HepG2 (cell line): Measurements from ENCODE around the gene L2HGDH. TPM values are rescaled to one million over a fixed set of nuclear protein-coding genes. Genes with fewer than 3 reads are reported as not detected.

Experiments
- DPF2 ChIP-seq: sonication (generic); formaldehyde crosslinking; IDR thresholded peaks from 2 replicates; pipeline ENCODE4 v1.4.0; 2020; ENCODE audit warnings: mild to moderate bottlenecking, low read depth, missing genetic modification reagents, borderline replicate concordance
- ELF3 ChIP-seq: IDR thresholded peaks from 2 replicates; pipeline ENCODE4 v1.6.1; 2016; ENCODE audit warnings: missing genetic modification reagents, missing compliant biosample characterization
- FIP1L1 ChIP-seq: fragments of 200-400 bp; formaldehyde crosslinking; IDR thresholded peaks from 2 replicates; pipeline ENCODE4 v1.6.1; 2018; ENCODE audit warnings: low read depth, mild to moderate bottlenecking, low read length, moderate library complexity, borderline replicate concordance; ENCODE audit not compliant: insufficient read depth
- FOXA1 ChIP-seq, 2 experiments: fragments of 450-650 bp in 1 of 2; sonication (generic) in 1 of 2; formaldehyde crosslinking in 1 of 2; IDR thresholded peaks; 2 replicates each; pipeline versions ENCODE4 v1.4.0 to v1.6.1; 2016 to 2020; ENCODE audit warnings: missing genetic modification reagents in 1 of 2
- GFI1 ChIP-seq: sonication (generic); formaldehyde crosslinking; IDR thresholded peaks from 2 replicates; pipeline ENCODE4 v1.5.0; 2020; ENCODE audit warnings: missing genetic modification reagents, mild to moderate bottlenecking, borderline replicate concordance
- KLF15 ChIP-seq: sonication (generic); formaldehyde crosslinking; IDR thresholded peaks from 2 replicates; pipeline ENCODE4 v1.8.1; 2023; ENCODE audit warnings: borderline replicate concordance, mild to moderate bottlenecking, inconsistent platforms, missing genetic modification reagents, mixed read lengths
- MAFK ChIP-seq, 2 experiments: IDR thresholded peaks in 1 of 2; conservative IDR thresholded peaks in 1 of 2; 2 replicates each; pipeline ENCODE4 v1.6.1; 2011; ENCODE audit warnings: improper control_type of control experiment in 2 of 2, low read length in 2 of 2
- NPAS2 ChIP-seq: sonication (generic); formaldehyde crosslinking; IDR thresholded peaks from 2 replicates; pipeline ENCODE4 v1.8.0; 2022; ENCODE audit warnings: mild to moderate bottlenecking, missing genetic modification reagents, borderline replicate concordance
- NR2F6 ChIP-seq, 2 experiments: IDR thresholded peaks; 2 replicates each; pipeline ENCODE4 v1.6.1; 2016; ENCODE audit warnings: antibody characterized with exemption in 1 of 2, mild to moderate bottlenecking in 1 of 2
- PHF21A ChIP-seq: sonication (generic); formaldehyde crosslinking; IDR thresholded peaks from 2 replicates; pipeline ENCODE4 v1.5.0; 2020; ENCODE audit warnings: mild to moderate bottlenecking, missing genetic modification reagents
- POLR2AphosphoS5 ChIP-seq: IDR thresholded peaks from 2 replicates; pipeline ENCODE4 v1.6.1; 2012; ENCODE audit warnings: low read depth, low read length
- RAD51 ChIP-seq: fragments of 450-650 bp; IDR thresholded peaks from 2 replicates; pipeline ENCODE4 v1.6.1; 2016; ENCODE audit warnings: borderline replicate concordance
- RFXAP ChIP-seq: sonication (generic); formaldehyde crosslinking; IDR thresholded peaks from 2 replicates; pipeline ENCODE4 v1.4.0; 2020; ENCODE audit warnings: missing genetic modification reagents, borderline replicate concordance
- ZFX ChIP-seq: sonication (generic); formaldehyde crosslinking; IDR thresholded peaks from 2 replicates; pipeline ENCODE4 v1.4.0; 2020; ENCODE audit warnings: mild to moderate bottlenecking, low read depth, missing genetic modification reagents, moderate library complexity
- ZNF232 ChIP-seq: sonication (generic); formaldehyde crosslinking; IDR thresholded peaks from 2 replicates; pipeline ENCODE4 v1.4.0; 2020; ENCODE audit warnings: missing genetic modification reagents, borderline replicate concordance
- ZNF24 ChIP-seq: fragments of 450-650 bp; IDR thresholded peaks from 2 replicates; pipeline ENCODE4 v1.6.1; 2017; ENCODE audit warnings: antibody characterized with exemption, mild to moderate bottlenecking
- ZNF274 ChIP-seq: sonication (generic); formaldehyde crosslinking; IDR thresholded peaks from 2 replicates; pipeline ENCODE4 v1.5.1; 2020; ENCODE audit warnings: mild to moderate bottlenecking, missing genetic modification reagents
- ZNF549 ChIP-seq: sonication (generic); formaldehyde crosslinking; IDR thresholded peaks from 2 replicates; pipeline ENCODE4 v1.5.0; 2020; ENCODE audit warnings: missing genetic modification reagents
- ZNF556 ChIP-seq: sonication (generic); formaldehyde crosslinking; IDR thresholded peaks from 2 replicates; pipeline ENCODE4 v1.4.0; 2020; ENCODE audit warnings: mild to moderate bottlenecking, missing genetic modification reagents, borderline replicate concordance
- polyA plus RNA-seq, 8 experiments: library from polyadenylated mRNA; depleted of rRNA in 3 of 8; stranded (reverse) in 7 of 8; unstranded in 1 of 8; fragments of >200 nt; fragmentation: Illumina TruSeq in 4 of 8; extraction: Trizol in 4 of 8; gene quantifications; 2 replicates each; pipeline versions ENCODE4 v1.2.1 to v1.2.3, GENCODE V29; 2011 to 2016; ENCODE audit warnings: low read depth in 4 of 8, missing spikeins in 1 of 8, mixed read lengths in 1 of 8; ENCODE audit not compliant: insufficient read depth in 1 of 8
- total RNA-seq, 5 experiments: library from RNA; depleted of rRNA; stranded (reverse); fragments of >200 nt; fragmentation: Illumina TruSeq; extraction: Trizol; gene quantifications; 2 replicates each; pipeline ENCODE4 v1.2.3, GENCODE V29; 2016; ENCODE audit warnings: low read depth in 1 of 5
- TF ChIP-seq, protein P1 (sequence below): IDR thresholded peaks from 2 replicates; pipeline ENCODE4 v1.6.1; 2016; ENCODE audit warnings: missing compliant biosample characterization, missing genetic modification reagents, borderline replicate concordance
- TF ChIP-seq, protein P2 (sequence below): sonication (generic); formaldehyde crosslinking; conservative IDR thresholded peaks from 2 replicates; pipeline ENCODE4 v1.8.1; 2023; ENCODE audit warnings: missing genetic modification reagents
- TF ChIP-seq, protein P3 (sequence below): sonication (generic); formaldehyde crosslinking; IDR thresholded peaks from 2 replicates; pipeline ENCODE4 v1.4.0; 2020; ENCODE audit warnings: missing genetic modification reagents
- TF ChIP-seq, protein P4 (sequence below): sonication (generic); formaldehyde crosslinking; IDR thresholded peaks from 2 replicates; pipeline ENCODE4 v1.4.0; 2020; ENCODE audit warnings: missing genetic modification reagents, borderline replicate concordance

The L2HGDH gene
- total and polyA plus RNA-seq, 2 of the 13 experiments (the other 11 are each of a cell fraction or from before 2014, with no cell fraction given), result 3.3 to 5.0 TPM

DNA sequence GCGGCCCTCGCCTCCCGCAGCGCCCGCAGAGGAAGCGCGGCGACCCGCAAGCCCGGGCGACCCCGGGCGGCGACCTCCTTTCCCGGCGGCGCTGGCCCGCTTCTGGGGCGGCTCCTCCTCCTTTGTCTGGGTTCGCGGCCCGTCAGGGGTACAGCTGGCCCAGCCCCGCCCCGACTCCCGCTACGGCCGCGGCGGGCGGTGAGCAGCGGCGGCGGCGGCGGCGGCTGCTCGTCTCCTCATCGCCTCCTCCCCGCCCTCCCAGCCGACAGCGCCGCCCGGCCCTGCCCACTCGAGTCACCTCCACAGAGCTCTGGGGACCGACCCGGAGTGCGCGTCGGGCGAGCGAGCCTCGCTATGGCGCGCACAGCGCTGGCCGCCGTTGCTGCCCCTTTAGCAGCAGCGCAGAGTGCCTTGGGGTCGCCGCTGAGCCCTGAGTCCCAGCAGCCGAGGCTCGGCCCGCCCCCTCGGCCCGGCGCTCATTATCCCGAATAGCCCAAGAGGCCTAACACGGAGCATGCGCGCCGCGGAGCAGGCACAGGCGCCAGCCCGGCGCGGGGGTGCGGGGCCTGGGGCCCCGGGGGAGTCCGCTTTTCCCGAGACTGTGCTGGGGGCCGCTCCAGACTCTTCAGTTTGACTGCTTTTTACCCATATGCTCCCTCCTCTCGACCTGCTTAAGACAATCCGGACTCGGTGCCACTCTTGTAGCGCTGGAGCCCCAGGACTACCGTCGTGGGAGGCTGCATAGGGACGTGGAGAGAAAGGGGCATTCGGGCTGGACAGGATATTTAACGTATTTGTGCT lies 80.4 kb downstream of the L2HGDH start, which contains the start of gene SOS2 (continued):
- no peak for TF ChIP-seq FOXA1 (IDR thresholded peaks at IDR 0.05)
- TF ChIP-seq FOXA1 (CRISPR knock-in tag; IDR thresholded peaks at IDR 0.05), result no peak
- TF ChIP-seq DPF2 (CRISPR knock-in tag), result no peak
- TF ChIP-seq, protein P1, sequence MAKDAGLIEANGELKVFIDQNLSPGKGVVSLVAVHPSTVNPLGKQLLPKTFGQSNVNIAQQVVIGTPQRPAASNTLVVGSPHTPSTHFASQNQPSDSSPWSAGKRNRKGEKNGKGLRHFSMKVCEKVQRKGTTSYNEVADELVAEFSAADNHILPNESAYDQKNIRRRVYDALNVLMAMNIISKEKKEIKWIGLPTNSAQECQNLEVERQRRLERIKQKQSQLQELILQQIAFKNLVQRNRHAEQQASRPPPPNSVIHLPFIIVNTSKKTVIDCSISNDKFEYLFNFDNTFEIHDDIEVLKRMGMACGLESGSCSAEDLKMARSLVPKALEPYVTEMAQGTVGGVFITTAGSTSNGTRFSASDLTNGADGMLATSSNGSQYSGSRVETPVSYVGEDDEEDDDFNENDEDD (CRISPR knock-in tag), result peak; percentile 38; the same call in 1 of the 2 replicates
- TF ChIP-seq, protein P2, sequence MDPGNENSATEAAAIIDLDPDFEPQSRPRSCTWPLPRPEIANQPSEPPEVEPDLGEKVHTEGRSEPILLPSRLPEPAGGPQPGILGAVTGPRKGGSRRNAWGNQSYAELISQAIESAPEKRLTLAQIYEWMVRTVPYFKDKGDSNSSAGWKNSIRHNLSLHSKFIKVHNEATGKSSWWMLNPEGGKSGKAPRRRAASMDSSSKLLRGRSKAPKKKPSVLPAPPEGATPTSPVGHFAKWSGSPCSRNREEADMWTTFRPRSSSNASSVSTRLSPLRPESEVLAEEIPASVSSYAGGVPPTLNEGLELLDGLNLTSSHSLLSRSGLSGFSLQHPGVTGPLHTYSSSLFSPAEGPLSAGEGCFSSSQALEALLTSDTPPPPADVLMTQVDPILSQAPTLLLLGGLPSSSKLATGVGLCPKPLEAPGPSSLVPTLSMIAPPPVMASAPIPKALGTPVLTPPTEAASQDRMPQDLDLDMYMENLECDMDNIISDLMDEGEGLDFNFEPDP (CRISPR knock-in tag), result no peak
- no peak for TF ChIP-seq FIP1L1
- TF ChIP-seq NR2F6 (IDR thresholded peaks at IDR 0.05), result no peak
- TF ChIP-seq NR2F6 (CRISPR knock-in tag; IDR thresholded peaks at IDR 0.05), result 0 out of 2 replicates have a peak, but pooled peaks have one; percentile 40
- TF ChIP-seq KLF15 (CRISPR knock-in tag), result no peak
- peak; percentile 93 for TF ChIP-seq ZFX (CRISPR knock-in tag)
- TF ChIP-seq RFXAP (CRISPR knock-in tag), result 0 out of 2 replicates have a peak, but pooled peaks have one; percentile 21
- TF ChIP-seq RAD51, result no peak
- no peak for TF ChIP-seq ZNF24
- no peak for TF ChIP-seq ZNF549 (CRISPR knock-in tag)
- TF ChIP-seq MAFK (conservative IDR thresholded peaks at IDR 0.05 in 1 of 2, IDR thresholded peaks at IDR 0.05 in 1 of 2; ENCODE audit: low read length in 2 of 2), result no peak
- peak; percentile 66 for TF ChIP-seq PHF21A (CRISPR knock-in tag)
- peak; percentile 90 for TF ChIP-seq ZNF274 (CRISPR knock-in tag)
- TF ChIP-seq ZNF232 (CRISPR knock-in tag), result no peak; the same call in 1 of the 2 replicates
- TF ChIP-seq, protein P3, sequence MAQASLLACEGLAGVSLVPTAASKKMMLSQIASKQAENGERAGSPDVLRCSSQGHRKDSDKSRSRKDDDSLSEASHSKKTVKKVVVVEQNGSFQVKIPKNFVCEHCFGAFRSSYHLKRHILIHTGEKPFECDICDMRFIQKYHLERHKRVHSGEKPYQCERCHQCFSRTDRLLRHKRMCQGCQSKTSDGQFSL (CRISPR knock-in tag), result no peak
- no peak for TF ChIP-seq NPAS2 (CRISPR knock-in tag)
- TF ChIP-seq ELF3 (CRISPR knock-in tag), result no peak; the same call in 1 of the 2 replicates
- TF ChIP-seq, protein P4, sequence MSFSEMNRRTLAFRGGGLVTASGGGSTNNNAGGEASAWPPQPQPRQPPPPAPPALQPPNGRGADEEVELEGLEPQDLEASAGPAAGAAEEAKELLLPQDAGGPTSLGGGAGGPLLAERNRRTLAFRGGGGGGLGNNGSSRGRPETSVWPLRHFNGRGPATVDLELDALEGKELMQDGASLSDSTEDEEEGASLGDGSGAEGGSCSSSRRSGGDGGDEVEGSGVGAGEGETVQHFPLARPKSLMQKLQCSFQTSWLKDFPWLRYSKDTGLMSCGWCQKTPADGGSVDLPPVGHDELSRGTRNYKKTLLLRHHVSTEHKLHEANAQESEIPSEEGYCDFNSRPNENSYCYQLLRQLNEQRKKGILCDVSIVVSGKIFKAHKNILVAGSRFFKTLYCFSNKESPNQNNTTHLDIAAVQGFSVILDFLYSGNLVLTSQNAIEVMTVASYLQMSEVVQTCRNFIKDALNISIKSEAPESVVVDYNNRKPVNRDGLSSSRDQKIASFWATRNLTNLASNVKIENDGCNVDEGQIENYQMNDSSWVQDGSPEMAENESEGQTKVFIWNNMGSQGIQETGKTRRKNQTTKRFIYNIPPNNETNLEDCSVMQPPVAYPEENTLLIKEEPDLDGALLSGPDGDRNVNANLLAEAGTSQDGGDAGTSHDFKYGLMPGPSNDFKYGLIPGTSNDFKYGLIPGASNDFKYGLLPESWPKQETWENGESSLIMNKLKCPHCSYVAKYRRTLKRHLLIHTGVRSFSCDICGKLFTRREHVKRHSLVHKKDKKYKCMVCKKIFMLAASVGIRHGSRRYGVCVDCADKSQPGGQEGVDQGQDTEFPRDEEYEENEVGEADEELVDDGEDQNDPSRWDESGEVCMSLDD, result no peak
- peak; percentile 72; the same call in 1 of the 2 replicates for TF ChIP-seq ZNF556 (CRISPR knock-in tag)
- TF ChIP-seq POLR2AphosphoS5, result peak; percentile 87
- no peak for TF ChIP-seq GFI1
